ENCODE results near the gene SALL3. TPM values are rescaled to one million over a fixed set of nuclear protein-coding genes. Genes with fewer than 3 reads are reported as not detected.

The SALL3 gene
- total RNA-seq, 2 donors from 2014 or later, result not detected

DNA sequence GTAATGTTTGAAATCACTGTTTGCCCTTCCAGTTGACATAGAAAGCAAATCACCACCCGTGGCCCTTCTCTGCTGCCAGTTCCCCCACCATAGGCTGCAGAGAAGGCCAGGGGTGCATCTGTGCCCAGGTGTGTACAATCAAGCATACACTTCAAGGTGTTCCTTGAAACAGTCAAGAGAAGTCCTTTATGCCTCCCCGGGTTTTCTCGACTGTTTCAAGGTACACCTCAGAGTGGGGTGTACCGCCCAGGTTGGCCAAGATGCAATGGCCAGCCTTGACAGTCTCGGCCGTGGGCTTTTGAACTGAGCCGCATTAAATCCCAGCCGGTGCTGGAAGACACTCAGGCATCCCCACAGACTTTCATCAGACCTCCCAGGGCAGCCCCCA lies 68.6 kb downstream of the SALL3 start:
- Mint-ChIP-seq H3K27me3 (ENCODE audit: low read depth) (no peaks in the 10 kb centered on the region), H3K27ac (no peak overlapping the region), H3K36me3 (ENCODE audit: insufficient read depth in 2 of 2) (no peaks in the 10 kb centered on the region), H3K9me3 (no peaks in the 10 kb centered on the region), H3K4me3 (no peak overlapping the region), H3K4me1 (ENCODE audit: low read depth) (no peaks in the 10 kb centered on the region)
- no peak for DNase-seq
- no peak for ATAC-seq (replicated peaks in 1 of 2)

DNA sequence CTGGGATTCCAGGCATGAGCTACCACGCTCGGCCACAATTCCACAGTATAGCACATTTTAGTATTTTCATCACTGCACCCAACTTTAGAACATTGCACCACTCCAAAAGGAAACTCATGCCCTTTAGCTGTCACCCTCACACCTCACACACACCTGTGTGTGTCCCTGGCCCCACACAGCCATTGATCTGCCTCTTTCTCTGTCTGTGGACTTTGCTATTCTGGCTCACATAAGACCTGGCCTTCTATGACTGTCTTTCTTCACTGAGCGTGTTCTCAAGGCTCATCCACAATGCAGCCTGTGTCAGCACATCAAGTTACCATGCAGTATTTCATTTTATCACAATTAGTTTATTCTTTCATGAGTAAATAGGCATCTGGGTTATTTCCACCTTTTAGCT lies 69.9 kb downstream of the SALL3 start:
- H3K9me3 Mint-ChIP-seq, result no peaks in the 10 kb centered on the region

More for the DNA sequence above, 69.9 kb downstream of the SALL3 start:
- Mint-ChIP-seq H3K4me3 (no peak overlapping the region), H3K27me3 (ENCODE audit: low read depth) (peaks cover 7% of the 10 kb centered on the region), H3K4me1 (ENCODE audit: low read depth) (no peaks in the 10 kb centered on the region), H3K27ac (no peak overlapping the region), H3K36me3 (ENCODE audit: insufficient read depth in 2 of 2) (no peaks in the 10 kb centered on the region)
- ATAC-seq (replicated peaks in 1 of 2), result no peak
- DNase-seq, result no peak

Other genes starting within 250 kb of the SALL3 start
- 10 to 100 TPM; 24.1 TPM for gene ATP9B, start 89.6 kb downstream of the SALL3 start, total RNA-seq

Measured in activated T-cell treated with anti-CD3 and anti-CD28 coated beads, Interleukin-2, amount 50 U/mL, for 72 hours (primary cell).